ENCODE data around the gene NDUFAF3.

GRCh38 chr3:49005998-49006397, 15.9 kb upstream of the NDUFAF3 start:
- TF ChIP-seq POLR2A (IDR thresholded peaks at IDR 0.05; ENCODE audit: low read depth) (no peak), CTCF (IDR thresholded peaks at IDR 0.05) (no peak)
